Spleen (tissue), 7 donors: Measurements from ENCODE around the gene TRPM1.

Experiments
- POLR2A ChIP-seq, 3 donors: fragments of 450-650 bp; IDR thresholded peaks; one replicate each; pipeline ENCODE4 v1.5.1; 2017; ENCODE audit warnings: antibody characterized with exemption in 3 of 3, mild to moderate bottlenecking in 1 of 3
- TF ChIP-seq, protein P1 (sequence below), 11 experiments: fragments of 200-600 bp in 7 of 11; fragments of 450-650 bp in 4 of 11; sonication (generic) in 4 of 11; IDR thresholded peaks in 8 of 11; conservative IDR thresholded peaks in 3 of 11; 1 replicate in 7 of 11; 2 replicates in 4 of 11; pipeline versions ENCODE4 v1.4.0 to v1.8.0; 2016 to 2021; ENCODE audit warnings: antibody characterized with exemption in 11 of 11, inconsistent platforms in 4 of 11, mild to moderate bottlenecking in 1 of 11
- donor health status: DM: no; HTN: no; CAD: no; lungs with moderate emphysema.
- donor health status: DM: no; HTN: no; CAD: no.
- donor health status: DM: no; HTN: no; CAD: no.

DNA sequence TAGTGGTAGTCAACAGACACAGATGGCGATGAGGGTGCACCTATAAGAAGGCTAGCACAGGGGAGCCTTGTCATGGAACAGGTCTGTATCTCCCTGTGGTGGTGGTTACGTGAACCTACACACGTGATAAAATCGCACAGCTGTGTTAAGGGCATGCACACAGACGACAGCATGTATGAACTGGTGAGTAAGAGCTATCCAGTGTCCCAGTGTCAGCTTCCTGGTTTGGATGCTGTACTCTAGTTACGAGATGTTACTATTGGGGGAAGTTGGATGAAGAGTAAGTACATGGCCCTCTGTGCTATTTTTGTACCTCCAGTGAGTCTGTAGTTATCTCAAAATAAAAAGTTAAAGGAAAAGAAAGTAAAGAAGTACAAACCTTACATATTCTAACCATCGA lies 148.3 kb downstream of the TRPM1 start:
- TF ChIP-seq, protein P1, sequence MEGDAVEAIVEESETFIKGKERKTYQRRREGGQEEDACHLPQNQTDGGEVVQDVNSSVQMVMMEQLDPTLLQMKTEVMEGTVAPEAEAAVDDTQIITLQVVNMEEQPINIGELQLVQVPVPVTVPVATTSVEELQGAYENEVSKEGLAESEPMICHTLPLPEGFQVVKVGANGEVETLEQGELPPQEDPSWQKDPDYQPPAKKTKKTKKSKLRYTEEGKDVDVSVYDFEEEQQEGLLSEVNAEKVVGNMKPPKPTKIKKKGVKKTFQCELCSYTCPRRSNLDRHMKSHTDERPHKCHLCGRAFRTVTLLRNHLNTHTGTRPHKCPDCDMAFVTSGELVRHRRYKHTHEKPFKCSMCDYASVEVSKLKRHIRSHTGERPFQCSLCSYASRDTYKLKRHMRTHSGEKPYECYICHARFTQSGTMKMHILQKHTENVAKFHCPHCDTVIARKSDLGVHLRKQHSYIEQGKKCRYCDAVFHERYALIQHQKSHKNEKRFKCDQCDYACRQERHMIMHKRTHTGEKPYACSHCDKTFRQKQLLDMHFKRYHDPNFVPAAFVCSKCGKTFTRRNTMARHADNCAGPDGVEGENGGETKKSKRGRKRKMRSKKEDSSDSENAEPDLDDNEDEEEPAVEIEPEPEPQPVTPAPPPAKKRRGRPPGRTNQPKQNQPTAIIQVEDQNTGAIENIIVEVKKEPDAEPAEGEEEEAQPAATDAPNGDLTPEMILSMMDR (IDR thresholded peaks at IDR 0.05 in 8 of 11, conservative IDR thresholded peaks at IDR 0.05 in 3 of 11) = no peak
- TF ChIP-seq POLR2A (IDR thresholded peaks at IDR 0.05) = no peak
